GM11168 (cell line): ENCODE measurements around the gene CADPS.

ENCODE experiments used
- in situ Hi-C: fragments of 300-500 bp; cut with MboI; formaldehyde crosslinking; loops from one replicate; pipeline ENCODE4 v1.12.0; 2022; ENCODE audit warnings: low sequenced_read_pairs; ENCODE audit not compliant: unreplicated experiment

CADPS gene

GRCh38 chr3:62873761-62874710 is 1.2 kb downstream of the CADPS start:
- in situ Hi-C loops, result no loop called here

DNA sequence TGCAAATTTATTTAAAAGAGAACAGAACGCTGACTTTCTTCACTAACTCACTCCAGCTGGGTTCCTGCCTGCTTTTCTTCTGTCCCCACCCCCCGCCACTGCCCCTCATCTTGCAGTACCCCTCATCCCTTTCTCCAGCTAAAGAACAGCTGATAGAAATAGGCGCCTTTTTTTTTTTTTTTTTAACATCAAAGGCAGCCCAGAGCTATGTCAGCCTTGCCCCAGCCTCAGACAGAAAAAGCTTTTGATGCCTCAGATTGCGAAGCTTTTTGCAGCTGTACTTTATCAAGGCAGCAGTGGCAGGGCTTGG is 1.8 kb downstream of the CADPS start:
- in situ Hi-C loops, result no loop called here

- in situ Hi-C loops, result no loop called here
Observed at GRCh38 chr3:62872318-62872717, 2.9 kb downstream of the CADPS start.

DNA sequence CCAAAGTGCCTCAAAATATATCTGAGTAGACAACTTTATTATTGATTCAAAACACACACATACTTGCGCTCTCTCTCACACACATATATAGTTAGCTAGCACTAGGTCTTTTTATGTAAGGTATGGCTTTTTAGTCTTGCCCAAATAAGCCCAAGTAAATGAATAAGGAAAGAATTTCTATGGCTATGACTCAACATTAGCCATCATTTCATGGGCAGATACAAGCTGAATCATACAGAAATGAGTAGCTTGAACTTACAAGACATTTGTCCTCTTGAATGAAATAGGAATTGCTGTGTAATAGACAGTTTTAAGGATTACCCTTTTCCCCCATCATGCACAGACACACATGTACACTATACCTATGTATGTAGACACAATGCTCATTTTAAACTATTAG is 4.9 kb downstream of the CADPS start:
- in situ Hi-C loops, result no loop called here

- in situ Hi-C loops, result no loop called here
Observed at GRCh38 chr3:62863648-62864047, 11.6 kb downstream of the CADPS start.

DNA sequence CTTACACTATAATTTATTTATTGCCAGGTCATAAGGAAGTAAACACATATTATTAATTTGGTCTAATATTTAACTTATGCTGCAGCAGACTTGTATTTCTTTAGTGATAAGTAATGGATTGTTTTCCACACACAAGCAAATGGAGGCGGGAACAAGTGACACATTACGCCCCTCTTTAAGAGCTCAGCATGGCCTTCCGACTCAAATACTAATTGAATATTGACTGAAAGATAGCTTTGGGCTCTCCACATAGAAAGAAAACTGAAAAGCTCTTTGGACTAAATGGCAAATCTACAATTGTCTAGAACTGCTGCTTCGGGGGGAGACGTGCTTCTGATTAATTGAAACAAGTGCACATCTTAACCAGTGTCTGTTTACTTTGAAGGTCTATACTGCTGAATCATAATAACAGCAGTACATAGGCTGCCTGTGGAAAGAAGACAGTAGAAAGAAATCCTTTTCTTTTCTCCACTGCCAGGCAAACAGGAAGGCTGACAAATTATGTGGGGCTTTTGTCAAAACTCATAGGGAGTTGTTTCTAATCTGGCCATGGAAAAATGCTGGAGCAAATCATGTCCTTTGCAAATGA is 15.9 kb downstream of the CADPS start:
- in situ Hi-C loops, result no loop called here

DNA sequence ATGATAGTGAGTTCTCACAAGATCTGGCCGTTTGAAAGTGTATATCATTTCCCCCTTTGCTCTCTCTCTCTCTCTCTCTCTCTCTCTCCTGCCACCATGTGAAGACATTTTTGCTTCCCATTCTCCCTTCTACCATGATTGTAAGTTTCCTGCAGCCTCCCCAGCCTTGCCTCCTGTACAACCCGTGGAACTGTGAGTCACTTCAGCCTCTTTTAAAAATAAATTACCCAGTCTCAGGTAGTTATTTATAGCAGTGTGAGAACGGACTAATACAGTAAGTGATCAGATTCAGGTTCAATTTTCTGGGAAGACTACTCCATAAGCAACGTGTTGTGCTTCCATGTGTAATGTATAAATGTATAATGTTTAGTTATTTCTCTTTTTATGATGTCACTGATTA is 29.2 kb downstream of the CADPS start:
- in situ Hi-C loops, result no loop called here

DNA sequence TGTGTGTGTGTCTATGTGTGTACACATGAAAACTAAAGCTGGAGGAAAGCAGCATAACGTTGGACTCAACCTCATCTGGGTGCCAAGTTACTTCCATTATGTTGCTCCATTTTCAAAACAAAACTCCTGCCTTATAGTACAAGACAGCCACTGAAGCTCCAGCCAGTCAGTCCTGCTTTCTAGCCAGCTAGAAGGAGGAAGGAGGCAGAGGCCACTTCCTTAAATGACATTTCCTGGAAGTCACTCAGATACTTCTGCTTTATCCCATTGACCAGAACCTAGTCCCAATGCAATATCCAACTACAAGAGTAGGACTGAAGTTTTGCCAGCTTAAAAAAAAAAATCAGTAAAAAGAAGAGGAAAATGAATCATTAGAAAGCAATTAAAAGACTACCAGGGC is 31.7 kb downstream of the CADPS start:
- in situ Hi-C loops, result no loop called here

- in situ Hi-C loops, result no loop called here
Observed at GRCh38 chr3:62839748-62840147, 35.5 kb downstream of the CADPS start.

GRCh38 chr3:62837145-62837787 is 38.0 kb downstream of the CADPS start:
- in situ Hi-C loops, result no loop called here

DNA sequence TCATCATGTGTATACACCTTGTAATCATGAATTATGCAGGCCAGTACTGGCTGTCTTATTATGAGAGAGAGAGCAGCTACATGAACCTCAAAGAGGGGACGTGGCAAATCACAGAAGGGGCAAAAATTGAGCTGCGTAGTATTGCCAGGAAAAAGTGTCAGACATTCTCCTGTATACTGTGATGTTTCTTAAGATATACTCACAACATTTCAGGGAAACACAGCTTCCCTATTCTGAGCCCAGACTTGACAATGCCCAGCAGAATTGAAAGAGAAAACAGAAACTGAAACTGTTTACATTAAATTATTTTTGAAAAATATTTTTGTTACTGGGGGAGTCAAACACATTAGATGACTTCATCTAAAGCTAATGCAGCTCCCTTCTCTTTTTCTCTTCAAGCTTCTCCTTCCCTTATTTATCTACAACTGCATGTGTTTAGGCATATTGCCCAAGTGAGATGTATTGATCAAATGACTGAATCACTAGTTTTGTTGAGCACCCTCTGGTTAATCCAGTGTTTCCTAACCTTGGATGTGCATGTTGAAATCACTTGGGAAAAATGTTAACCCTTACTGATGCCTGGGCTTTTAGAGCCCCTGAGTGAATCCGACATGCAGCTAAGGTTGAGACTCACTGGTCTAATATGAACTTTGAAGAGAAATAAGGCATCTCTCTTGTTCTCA is 39.5 kb downstream of the CADPS start:
- in situ Hi-C loops, result no loop called here

DNA sequence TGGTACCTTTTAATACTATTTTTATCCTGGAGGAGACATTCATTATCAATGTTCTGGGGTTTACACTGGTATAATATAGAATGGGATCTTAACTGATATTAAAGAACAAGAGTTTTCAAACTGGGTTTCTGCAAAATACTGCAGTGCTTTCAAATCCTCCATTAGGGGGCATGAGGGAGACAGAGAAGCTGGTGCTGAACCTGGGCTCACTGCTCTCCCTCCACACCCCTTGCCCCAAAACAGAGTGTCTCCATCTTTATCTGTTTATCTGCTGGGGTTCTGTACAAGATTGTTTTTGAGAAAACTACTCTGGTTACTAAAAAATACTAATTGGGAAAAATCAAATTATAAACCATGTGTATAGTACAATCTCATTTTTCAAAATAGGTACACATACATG is 41.7 kb downstream of the CADPS start:
- in situ Hi-C loops, result no loop called here

GRCh38 chr3:62832553-62832952 is 42.7 kb downstream of the CADPS start:
- in situ Hi-C loops, result no loop called here

- in situ Hi-C loops, result no loop called here
Observed at GRCh38 chr3:62830727-62831322, 44.4 kb downstream of the CADPS start.

DNA sequence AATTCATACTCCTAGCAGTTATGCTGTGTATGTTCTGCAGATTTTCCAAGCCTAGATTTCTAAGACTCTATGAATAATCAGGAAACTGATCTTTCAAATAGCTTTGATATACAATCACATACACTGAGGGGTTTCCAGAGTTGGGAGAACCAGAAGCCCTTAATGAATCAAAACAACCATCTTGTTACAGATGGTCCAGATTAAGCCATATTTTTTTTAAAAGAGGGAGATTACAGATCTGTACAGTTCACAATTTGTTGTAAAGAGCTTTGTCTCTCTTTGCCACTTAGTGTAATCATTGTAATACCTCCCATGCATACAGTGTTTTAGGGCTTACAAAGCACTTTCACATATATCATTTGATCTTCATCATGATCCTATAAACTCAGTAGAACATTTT is 47.7 kb downstream of the CADPS start:
- in situ Hi-C loops, result no loop called here

DNA sequence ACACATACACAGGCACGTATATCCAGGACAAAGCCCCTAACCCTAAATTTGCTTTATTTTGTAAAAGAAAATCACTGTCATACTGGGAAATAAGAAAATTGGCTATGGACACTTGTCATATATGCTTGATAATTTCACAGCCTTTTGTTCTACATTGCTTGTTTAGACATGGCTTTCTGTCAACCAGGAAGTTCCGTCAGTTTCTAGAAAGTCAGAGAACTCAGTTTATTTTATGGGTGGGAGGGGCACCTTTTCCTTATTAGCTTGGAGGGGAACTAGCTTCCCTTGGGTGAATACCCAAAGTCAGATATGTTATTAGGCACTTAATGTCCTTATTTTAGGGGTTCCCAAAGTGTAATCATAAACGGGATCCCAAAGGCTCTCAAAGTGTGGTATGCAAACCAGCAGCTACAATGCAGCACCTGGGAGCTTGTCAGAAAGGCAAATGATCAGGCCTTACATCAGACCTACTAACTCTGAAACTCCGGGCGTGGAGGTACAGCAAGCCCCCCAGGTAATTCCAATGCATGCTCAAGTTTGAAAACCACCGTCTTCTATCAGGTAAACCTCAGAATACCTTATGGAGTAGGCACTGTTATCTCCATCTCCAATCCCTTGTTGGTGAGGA is 50.1 kb downstream of the CADPS start:
- in situ Hi-C loops, result no loop called here

GRCh38 chr3:62823461-62824050 is 51.7 kb downstream of the CADPS start:
- in situ Hi-C loops, result no loop called here

GRCh38 chr3:62822905-62823304 is 52.3 kb downstream of the CADPS start:
- in situ Hi-C loops, result no loop called here

- in situ Hi-C loops, result no loop called here
Observed at GRCh38 chr3:62818347-62818746, 56.9 kb downstream of the CADPS start.

DNA sequence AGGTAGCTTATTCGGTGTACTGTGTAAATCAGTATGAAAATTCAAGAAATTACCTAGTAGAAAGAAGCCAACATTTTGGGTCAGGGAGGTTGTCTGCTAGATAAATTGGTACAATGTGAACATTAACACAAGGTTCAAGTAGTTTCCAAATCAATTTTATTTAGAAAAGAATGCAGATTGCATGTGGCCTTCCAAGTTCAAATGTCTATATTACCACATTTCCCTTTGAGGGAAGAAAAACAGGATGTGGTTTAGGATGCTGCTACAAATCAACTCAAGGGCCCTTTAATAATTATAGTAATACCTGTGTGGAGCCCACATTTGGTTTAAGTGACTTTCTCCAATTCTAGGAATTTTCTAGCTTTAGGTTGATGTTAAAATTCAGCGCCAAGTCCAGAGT is 57.5 kb downstream of the CADPS start:
- in situ Hi-C loops, result no loop called here
